ENCODE measurements around the gene SNUPN.

The SNUPN gene

DNA sequence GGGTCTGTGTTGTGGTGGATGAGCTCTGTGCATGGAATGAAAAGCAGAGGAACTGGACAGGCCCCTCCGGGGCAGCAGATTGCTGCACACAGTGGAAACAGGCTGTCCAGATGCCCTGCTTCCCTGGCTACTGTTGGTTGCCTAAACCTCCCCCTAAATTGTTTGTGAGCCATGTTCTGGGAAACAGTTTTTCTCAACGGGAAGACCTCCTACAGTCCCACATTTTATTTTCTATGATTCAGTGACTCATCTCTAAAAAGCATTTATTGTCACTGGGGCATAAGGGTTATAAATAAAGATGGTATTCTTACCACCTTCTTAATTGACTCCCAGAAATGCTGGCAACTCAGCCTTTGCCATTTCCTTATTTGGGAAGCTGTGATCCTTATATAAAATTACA, 26.1 kb downstream of the SNUPN start:
- DNase-seq (ENCODE audit: low spot score), result no peak
- TF ChIP-seq CTCF (IDR thresholded peaks at IDR 0.05), result no peak
- Histone ChIP-seq H3K27ac (no peak overlapping the region), H3K4me3 (no peak overlapping the region)

GRCh38 chr15:75598361-75598760, 27.2 kb downstream of the SNUPN start:
- TF ChIP-seq CTCF (IDR thresholded peaks at IDR 0.05), result no peak
- DNase-seq (ENCODE audit: low spot score), result no peak
- no peak overlapping the region for H3K4me3 ChIP-seq
- H3K27ac ChIP-seq, result no peak overlapping the region

DNA sequence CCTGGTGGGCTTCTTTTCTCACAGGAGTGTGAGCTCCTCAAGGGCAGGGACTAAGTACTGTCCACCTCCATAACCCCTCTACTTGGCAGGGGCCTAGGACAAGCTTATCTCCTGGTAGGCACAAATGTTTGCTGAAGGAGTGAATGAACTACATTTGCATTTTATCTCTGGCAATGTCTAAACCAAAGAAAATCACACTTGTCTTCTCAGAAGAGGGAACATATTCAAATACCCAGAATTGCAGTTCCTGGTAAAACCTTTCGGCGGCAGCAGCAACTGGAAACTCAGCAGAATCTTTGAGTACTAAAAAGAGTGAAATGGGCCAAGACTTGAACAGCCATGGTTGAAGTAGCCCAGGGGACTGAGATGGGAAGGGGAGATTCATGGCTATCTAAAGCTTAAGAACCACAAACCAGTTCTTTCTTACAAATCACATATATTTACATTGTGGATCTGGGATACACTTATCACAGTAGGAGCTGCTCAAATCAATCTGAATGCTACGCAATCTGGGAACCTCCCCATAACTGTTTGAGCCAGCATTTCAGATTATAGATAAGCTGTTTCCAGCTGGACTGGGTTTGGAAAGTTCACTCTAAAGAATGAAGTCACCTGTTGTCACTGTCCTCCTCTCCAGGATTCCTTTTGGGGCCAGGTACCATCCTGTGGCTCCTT, 27.7 kb downstream of the SNUPN start:
- Histone ChIP-seq H3K4me3 (no peak overlapping the region), H3K27ac (no peak overlapping the region)
- TF ChIP-seq CTCF (IDR thresholded peaks at IDR 0.05), result no peak
- no peak for DNase-seq (ENCODE audit: low spot score)

DNA sequence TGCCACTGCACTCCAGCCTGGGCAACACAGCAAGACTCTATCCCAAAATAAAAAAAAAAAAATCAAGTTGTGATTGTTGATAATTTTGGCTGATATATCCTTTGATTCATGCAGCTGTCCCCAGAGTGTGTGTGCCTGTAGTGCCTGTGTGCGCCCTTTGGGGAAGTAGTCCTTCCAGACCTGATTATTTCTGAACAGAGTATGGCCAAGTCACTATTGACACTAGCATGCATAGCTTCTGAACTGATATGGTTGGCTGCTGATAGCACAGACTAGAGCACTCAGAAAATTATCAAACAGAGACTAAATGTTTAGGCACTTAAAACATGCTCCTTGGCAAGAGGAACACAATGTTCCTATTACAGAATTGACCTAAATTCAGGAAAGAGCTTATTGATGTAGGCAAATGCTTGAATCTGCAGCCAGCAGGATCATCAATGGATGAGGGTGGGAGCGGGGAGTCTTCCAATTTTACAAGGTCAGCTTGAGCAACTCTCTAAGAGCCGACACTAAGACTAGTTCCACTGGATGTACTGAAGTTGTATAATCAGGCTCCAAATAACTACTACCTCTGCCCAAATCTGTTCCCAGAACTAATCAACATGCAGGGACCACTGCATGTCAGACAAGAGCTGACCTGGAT, 28.7 kb downstream of the SNUPN start:
- Histone ChIP-seq H3K27ac (no peak overlapping the region), H3K4me3 (no peak overlapping the region)
- TF ChIP-seq CTCF (IDR thresholded peaks at IDR 0.05), result no peak
- no peak for DNase-seq (ENCODE audit: low spot score)

DNA sequence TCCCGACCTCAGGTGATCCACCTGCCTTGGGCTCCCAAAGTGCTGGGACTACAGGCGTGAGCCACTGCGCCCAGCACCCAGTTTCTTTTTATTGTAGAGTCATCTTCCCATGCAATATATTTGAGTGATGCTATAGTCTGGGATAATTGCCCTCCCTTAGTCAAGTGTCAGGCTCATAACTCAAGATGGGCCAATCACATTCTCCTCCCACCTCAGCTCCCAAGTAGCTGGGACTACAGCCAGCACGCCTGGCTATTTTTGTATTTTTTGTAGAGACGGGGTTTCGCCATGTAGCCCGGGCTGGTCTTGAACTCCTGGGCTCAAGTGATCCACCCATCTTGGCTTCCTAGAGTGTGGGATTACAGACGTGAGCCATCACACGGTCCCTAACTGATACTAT, 31.2 kb downstream of the SNUPN start:
- no peak overlapping the region for H3K27ac ChIP-seq
- no peak for DNase-seq (ENCODE audit: low spot score)
- no peak for TF ChIP-seq CTCF (IDR thresholded peaks at IDR 0.05)
- no peak overlapping the region for H3K4me3 ChIP-seq

GRCh38 chr15:75591655-75592364, 33.7 kb downstream of the SNUPN start:
- no peak for DNase-seq (ENCODE audit: low spot score)
- no peak for TF ChIP-seq CTCF (IDR thresholded peaks at IDR 0.05)
- Histone ChIP-seq H3K27ac (no peak overlapping the region), H3K4me3 (no peak overlapping the region)

Data from coronary artery (tissue), 2 donors.